Ectodermal cell (in vitro differentiated cells): ENCODE results near the gene RGS6. TPM values are rescaled to one million over a fixed set of nuclear protein-coding genes. Genes with fewer than 3 reads are reported as not detected.
A peak's percentile ranks its signal among the peaks of the same experiment; 100 is the strongest.
"Not testable (repeated sequence)": the region's sequence is repeated elsewhere in the genome, so short reads cannot be mapped to it uniquely, and the experiment has no call there.

Experiments used
- H3K27ac ChIP-seq: 2 replicates; pipeline ENCODE4 v1.7.0; 2013; ENCODE audit warnings: mild to moderate bottlenecking, low read depth, low read length; ENCODE audit not compliant: insufficient read depth, poor library complexity, severe bottlenecking
- H3K27me3 ChIP-seq: 2 replicates; pipeline ENCODE4 v1.7.0; 2013; ENCODE audit warnings: mild to moderate bottlenecking, low read length; ENCODE audit not compliant: insufficient read depth, control insufficient read depth, poor library complexity, severe bottlenecking
- H3K36me3 ChIP-seq: one replicate; pipeline ENCODE4 v1.7.0; 2013; ENCODE audit warnings: low read length; ENCODE audit not compliant: control insufficient read depth, insufficient read depth
- H3K4me1 ChIP-seq: one replicate; pipeline ENCODE4 v1.7.0; 2013; ENCODE audit warnings: low read length; ENCODE audit not compliant: control insufficient read depth, insufficient read depth
- H3K4me3 ChIP-seq: 2 replicates; pipeline ENCODE4 v1.7.0; 2013; ENCODE audit warnings: low read depth, low read length, control low read depth; ENCODE audit not compliant: insufficient read depth
- H3K9me3 ChIP-seq: 2 replicates; pipeline ENCODE4 v1.7.0; 2013; ENCODE audit warnings: mild to moderate bottlenecking, low read length, moderate library complexity; ENCODE audit not compliant: control insufficient read depth
- WGBS, 2 experiments: methylation state at CpG; one replicate each; pipeline ENCODE4 v1.1.7; 2013; ENCODE audit warnings: missing lambda C conversion rate in 2 of 2; 5-methylcytosine and 5-hydroxymethylcytosine counted together
- polyA plus RNA-seq, 4 experiments: library from polyadenylated mRNA; stranded (reverse); fragments of 50-300 nt; gene quantifications; one replicate each; pipeline ENCODE4 v1.2.3, GENCODE V29; 2013

The RGS6 gene
- polyA plus RNA-seq (2013, experiment 1 of 4), result 1.7 TPM
- 1.2 TPM for polyA plus RNA-seq (2013, experiment 2 of 4)
- 0.75 TPM for polyA plus RNA-seq (2013, experiment 3 of 4)
- polyA plus RNA-seq (2013, experiment 4 of 4), result 0.89 TPM

- H3K4me1 ChIP-seq, result no peaks in the 10 kb centered on the region
- H3K4me3 ChIP-seq, result peak within 1 kb of the TSS; percentile 48
- no peak within 1 kb of the TSS for H3K27ac ChIP-seq
- no peaks in the 10 kb centered on the region for H3K36me3 ChIP-seq
- H3K9me3 ChIP-seq, result no peaks in the 10 kb centered on the region
- WGBS, 2 experiments, result 0 to 1% methylated on average over 92 of the region's 92 CpGs
- peaks cover 44% of the 10 kb centered on the region for H3K27me3 ChIP-seq
Observed at GRCh38 chr14:71932229-71932981, at the start of gene RGS6. Gene RGS6 (plus strand): TSS chr14:71932429.

- Histone ChIP-seq H3K4me1 (no peaks in the 10 kb centered on the region), H3K27me3 (no peaks in the 10 kb centered on the region), H3K27ac (no peak overlapping the region), H3K36me3 (no peaks in the 10 kb centered on the region), H3K9me3 (no peaks in the 10 kb centered on the region), H3K4me3 (no peak overlapping the region)
- 92% methylated on average over 1 of the region's 1 CpG for WGBS, 2 experiments
Observed at GRCh38 chr14:71883094-71883493, 49.1 kb upstream of the RGS6 start.

GRCh38 chr14:71885301-71885700, 46.9 kb upstream of the RGS6 start:
- Histone ChIP-seq H3K36me3 (no peaks in the 10 kb centered on the region), H3K9me3 (no peaks in the 10 kb centered on the region), H3K4me1 (no peaks in the 10 kb centered on the region), H3K27me3 (no peaks in the 10 kb centered on the region), H3K27ac (no peak overlapping the region), H3K4me3 (no peak overlapping the region)
- WGBS, 2 experiments, result 90 to 93% methylated on average over 3 of the region's 3 CpGs

- WGBS, 2 experiments, result 89 to 90% methylated on average over 9 of the region's 9 CpGs
- not testable (repeated sequence) for H3K27me3 ChIP-seq, H3K4me1 ChIP-seq, H3K4me3 ChIP-seq, H3K27ac ChIP-seq, H3K36me3 ChIP-seq, H3K9me3 ChIP-seq
Observed at GRCh38 chr14:71887802-71888201, 44.4 kb upstream of the RGS6 start.

GRCh38 chr14:71890541-71890940, 41.7 kb upstream of the RGS6 start:
- Histone ChIP-seq H3K27me3 (no peaks in the 10 kb centered on the region), H3K9me3 (no peaks in the 10 kb centered on the region), H3K4me3 (no peak overlapping the region), H3K4me1 (peaks cover 5% of the 10 kb centered on the region), H3K36me3 (no peaks in the 10 kb centered on the region), H3K27ac (no peak overlapping the region)
- no CpG with 5 or more reads among the region's 1 CpG for WGBS, 2 experiments

- Histone ChIP-seq H3K4me1 (peaks cover 5% of the 10 kb centered on the region), H3K4me3 (no peak overlapping the region), H3K9me3 (no peaks in the 10 kb centered on the region), H3K36me3 (no peaks in the 10 kb centered on the region), H3K27ac (no peak overlapping the region), H3K27me3 (no peaks in the 10 kb centered on the region)
- 89 to 90% methylated on average over 6 of the region's 6 CpGs for WGBS, 2 experiments
Observed at GRCh38 chr14:71891185-71891584, 41.0 kb upstream of the RGS6 start.

- no peaks in the 10 kb centered on the region for H3K36me3 ChIP-seq
- H3K27ac ChIP-seq, result no peak overlapping the region
- 10 to 31% methylated on average over 1 of the region's 1 CpG for WGBS, 2 experiments
- no peaks in the 10 kb centered on the region for H3K27me3 ChIP-seq
- no peak overlapping the region for H3K4me3 ChIP-seq
- H3K9me3 ChIP-seq, result no peaks in the 10 kb centered on the region
- H3K4me1 ChIP-seq, result peaks cover 5% of the 10 kb centered on the region
Observed at GRCh38 chr14:71891970-71892369, 40.3 kb upstream of the RGS6 start.

GRCh38 chr14:71905031-71905430, 27.2 kb upstream of the RGS6 start:
- Histone ChIP-seq H3K27me3 (no peaks in the 10 kb centered on the region), H3K36me3 (no peaks in the 10 kb centered on the region), H3K9me3 (no peaks in the 10 kb centered on the region), H3K27ac (no peak overlapping the region), H3K4me1 (peaks cover 4% of the 10 kb centered on the region), H3K4me3 (no peak overlapping the region)
- 87 to 90% methylated on average over 4 of the region's 4 CpGs for WGBS, 2 experiments

- Histone ChIP-seq H3K36me3 (no peaks in the 10 kb centered on the region), H3K27ac (peak overlapping the region; percentile 32)
Observed at GRCh38 chr14:71905860-71906259, 26.4 kb upstream of the RGS6 start.

GRCh38 chr14:71907793-71908515, 24.3 kb upstream of the RGS6 start:
- H3K9me3 ChIP-seq, result no peaks in the 10 kb centered on the region
- no peak overlapping the region for H3K27ac ChIP-seq
- no peaks in the 10 kb centered on the region for H3K27me3 ChIP-seq
- WGBS, 2 experiments, result 81 to 86% methylated on average over 10 of the region's 10 CpGs
- peaks cover 4% of the 10 kb centered on the region for H3K4me1 ChIP-seq
- H3K36me3 ChIP-seq, result no peaks in the 10 kb centered on the region
- no peak overlapping the region for H3K4me3 ChIP-seq

More at GRCh38 chr14:71905860-71906259, 26.4 kb upstream of the RGS6 start:
- Histone ChIP-seq H3K27me3 (no peaks in the 10 kb centered on the region), H3K9me3 (no peaks in the 10 kb centered on the region), H3K4me3 (no peak overlapping the region), H3K4me1 (peaks cover 4% of the 10 kb centered on the region)
- 76 to 78% methylated on average over 7 of the region's 7 CpGs for WGBS, 2 experiments
